GM23338 (cell line): ENCODE measurements around the gene IGFLR1. TPM values are rescaled to one million over a fixed set of nuclear protein-coding genes. Genes with fewer than 3 reads are reported as not detected.

Experiments used
- ATAC-seq: fragments of 200-7000 bp; cut with Tn5 transposase; 3 replicates; pipeline ENCODE4 v1.9.1; 2020
- DNase-seq: peaks from one replicate; pipeline ENCODE4 v3.0.0-alpha.2; 2015; ENCODE audit warnings: low spot score
- H2AFZ ChIP-seq: fragments of 200-600 bp; sonication (generic); 2 replicates; pipeline ENCODE4 v1.8.0; 2016; ENCODE audit warnings: antibody characterized with exemption, mild to moderate bottlenecking, moderate library complexity
- H3F3A ChIP-seq: fragments of 200-600 bp; sonication (generic); replicated peaks from 2 replicates; pipeline ENCODE4 v1.8.0; 2017; ENCODE audit warnings: antibody characterized with exemption, mixed run types, low read depth
- H3K27ac ChIP-seq: fragments of 200-600 bp; sonication (generic); 2 replicates; pipeline ENCODE4 v1.6.1; 2016; ENCODE audit warnings: low read depth
- H3K27me3 ChIP-seq: fragments of 200-600 bp; sonication (generic); 2 replicates; pipeline ENCODE4 v1.8.0; 2016; ENCODE audit warnings: mild to moderate bottlenecking, mixed run types, moderate library complexity; ENCODE audit not compliant: insufficient read depth
- H3K36me3 ChIP-seq: fragments of 200-600 bp; sonication (generic); 2 replicates; pipeline ENCODE4 v1.8.0; 2016; ENCODE audit warnings: mild to moderate bottlenecking; ENCODE audit not compliant: insufficient read depth
- H3K4me1 ChIP-seq: fragments of 200-600 bp; sonication (generic); 2 replicates; pipeline ENCODE4 v1.8.0; 2016; ENCODE audit warnings: mild to moderate bottlenecking, moderate library complexity; ENCODE audit not compliant: insufficient read depth
- H3K4me2 ChIP-seq: fragments of 200-600 bp; sonication (generic); 2 replicates; pipeline ENCODE4 v1.7.1; 2017; ENCODE audit warnings: mixed run types
- H3K4me3 ChIP-seq: fragments of 200-600 bp; sonication (generic); 2 replicates; pipeline ENCODE4 v1.6.1; 2016; ENCODE audit warnings: mixed run types
- H3K79me2 ChIP-seq: fragments of 200-600 bp; sonication (generic); replicated peaks from 2 replicates; pipeline ENCODE4 v1.8.0; 2017; ENCODE audit warnings: mild to moderate bottlenecking; ENCODE audit not compliant: insufficient read depth
- H3K9me2 ChIP-seq: fragments of 200-600 bp; sonication (generic); 2 replicates; pipeline ENCODE4 v1.8.0; 2017; ENCODE audit not compliant: insufficient read depth
- H4K20me1 ChIP-seq: fragments of 200-600 bp; sonication (generic); replicated peaks from 2 replicates; pipeline ENCODE4 v1.8.0; 2017; ENCODE audit warnings: mild to moderate bottlenecking; ENCODE audit not compliant: insufficient read depth
- H3K27ac Mint-ChIP-seq: 2 replicates; pipeline ENCODE4 v1.8.0; 2020; ENCODE audit warnings: inconsistent platforms, mild to moderate bottlenecking, moderate library complexity, mixed read lengths
- H3K27me3 Mint-ChIP-seq: 3 replicates; pipeline ENCODE4 v1.8.0; 2022; ENCODE audit warnings: low read depth, mild to moderate bottlenecking, moderate library complexity, mixed read lengths, inconsistent platforms; ENCODE audit not compliant: insufficient read depth, poor library complexity
- H3K36me3 Mint-ChIP-seq: 3 replicates; pipeline ENCODE4 v1.8.0; 2021; ENCODE audit warnings: low read depth, mild to moderate bottlenecking, inconsistent platforms, moderate library complexity, mixed read lengths
- H3K4me1 Mint-ChIP-seq: 3 replicates; pipeline ENCODE4 v1.8.0; 2020; ENCODE audit warnings: mild to moderate bottlenecking, inconsistent platforms, mixed read lengths
- H3K4me3 Mint-ChIP-seq: 3 replicates; pipeline ENCODE4 v1.8.0; 2021; ENCODE audit warnings: moderate library complexity, mild to moderate bottlenecking, inconsistent platforms, mixed read lengths
- H3K9me3 Mint-ChIP-seq: 3 replicates; pipeline ENCODE4 v1.8.0; 2020; ENCODE audit warnings: moderate library complexity, mild to moderate bottlenecking, inconsistent platforms, mixed read lengths
- CREB1 ChIP-seq: fragments of 250-450 bp; sonication (Bioruptor Pico); IDR thresholded peaks from 2 replicates; pipeline ENCODE4 v1.5.0; 2020; ENCODE audit warnings: low read depth, mild to moderate bottlenecking, moderate library complexity
- JUNB ChIP-seq: IDR thresholded peaks from one replicate; pipeline ENCODE4 v1.6.1; 2016; ENCODE audit warnings: antibody characterized with exemption; ENCODE audit not compliant: unreplicated experiment
- REST ChIP-seq: IDR thresholded peaks from one replicate; pipeline ENCODE4 v1.6.1; 2018; ENCODE audit warnings: antibody characterized with exemption; ENCODE audit not compliant: unreplicated experiment
- ZNF331 ChIP-seq: fragments of 250-450 bp; sonication (Bioruptor Pico); IDR thresholded peaks from 2 replicates; pipeline ENCODE4 v1.5.0; 2020; ENCODE audit warnings: low read depth, mild to moderate bottlenecking, moderate library complexity
- ZNF462 ChIP-seq: fragments of 250-450 bp; sonication (Bioruptor Pico); IDR thresholded peaks from 2 replicates; pipeline ENCODE4 v1.5.0; 2020; ENCODE audit warnings: mild to moderate bottlenecking, moderate library complexity
- polyA plus RNA-seq: library from polyadenylated mRNA; unstranded; fragments of >200 nt; fragmentation: Nextera tagmentation; extraction: Ambion mirVana; gene quantifications from 2 replicates; pipeline ENCODE4 v1.2.1, GENCODE V29; 2016
- total RNA-seq: library from RNA; depleted of rRNA; stranded (reverse); fragments of >200 nt; shearing (Covaris generic); gene quantifications from 2 replicates; pipeline ENCODE4 v1.2.3, GENCODE V29; 2014

IGFLR1 gene
- total and polyA plus RNA-seq, 2 experiments from 2014 or later = 14.4 to 17.8 TPM

- ATAC-seq = peak; percentile 68
These were observed 38.0 kb downstream of the IGFLR1 start, which contains the start of gene ZBTB32 for GRCh38 chr19:35704218-35704617. Gene ZBTB32, plus strand, starts transcription at chr19:35704558. Its CDS starts 10,069 bp downstream, at chr19:35714627.

More at GRCh38 chr19:35704218-35704617, 38.0 kb downstream of the IGFLR1 start, which contains the start of gene ZBTB32:
- Histone ChIP-seq H3K36me3 (no peaks in the 10 kb centered on the region), H3K4me2 (no peak within 1 kb of the TSS), H3F3A (no peaks in the 10 kb centered on the region), H2AFZ (no peak within 1 kb of the TSS), H3K79me2 (no peaks in the 10 kb centered on the region), H4K20me1 (no peaks in the 10 kb centered on the region), H3K4me1 (peaks cover 8% of the 10 kb centered on the region; the same call in 1 of the 2 replicates), H3K27me3 (peaks cover 24% of the 10 kb centered on the region), H3K4me3 (no peak within 1 kb of the TSS; the same call in 1 of the 2 replicates), H3K27ac (no peak within 1 kb of the TSS), H3K9me2 (no peaks in the 10 kb centered on the region)
- peaks cover 31% of the 10 kb centered on the region for H3K27me3 Mint-ChIP-seq
- no peak within 1 kb of the TSS; the same call in 1 of the 3 replicates for H3K4me3 Mint-ChIP-seq
- peak; percentile 90 for DNase-seq
- no peak within 1 kb of the TSS for H3K27ac Mint-ChIP-seq
- peaks cover 2% of the 10 kb centered on the region; the same call in 1 of the 3 replicates for H3K4me1 Mint-ChIP-seq
- H3K9me3 Mint-ChIP-seq = peaks cover 6% of the 10 kb centered on the region; the same call in 2 of the 3 replicates
- no peaks in the 10 kb centered on the region for H3K36me3 Mint-ChIP-seq
- TF ChIP-seq CREB1 (CRISPR knock-in tag) = peak; percentile 81
- no peak for TF ChIP-seq JUNB
- TF ChIP-seq ZNF331 (CRISPR knock-in tag) = no peak
- TF ChIP-seq REST = peak; percentile 89
- no peak for TF ChIP-seq ZNF462 (CRISPR knock-in tag)
